ENCODE results near the gene PTPRG.

PTPRG gene

DNA sequence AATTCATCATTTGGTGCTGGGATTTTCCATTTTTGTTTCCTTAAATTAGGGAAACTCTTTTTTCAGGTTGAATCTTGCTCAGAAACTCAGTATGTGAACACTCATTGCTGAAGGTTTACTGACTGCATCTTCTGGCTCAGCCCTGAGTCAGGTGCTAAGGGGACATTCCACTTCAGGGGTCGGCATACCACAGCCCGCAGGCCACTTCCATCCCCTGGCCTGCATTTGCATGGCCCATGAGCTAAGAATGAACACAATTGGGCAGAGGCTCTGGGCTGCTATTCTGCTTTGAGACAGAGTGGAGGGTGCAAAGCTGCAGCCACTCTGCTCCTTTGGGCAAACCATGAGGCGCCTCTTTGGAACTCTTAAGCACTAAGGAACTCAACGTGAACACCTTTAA is 647.0 kb downstream of the PTPRG start:
- no peak for DNase-seq

DNA sequence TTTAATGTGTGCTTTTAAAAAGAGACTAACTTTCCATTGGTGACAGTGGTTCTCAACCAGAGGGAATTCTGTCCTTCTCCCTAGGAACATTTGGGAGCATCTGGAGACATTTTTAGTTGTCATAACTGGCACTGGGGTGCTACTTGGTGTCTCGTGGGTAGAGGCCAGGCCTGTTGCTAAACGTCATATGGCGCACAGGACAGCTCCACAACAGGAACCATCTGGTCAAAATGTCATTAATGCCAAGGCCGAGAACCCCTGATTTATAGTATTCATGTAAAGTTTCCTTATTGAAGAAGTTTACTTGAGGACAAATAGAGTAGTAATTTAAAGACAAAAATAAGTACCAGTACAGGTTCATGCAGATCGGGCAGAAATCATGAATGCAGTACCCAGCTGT is 647.7 kb downstream of the PTPRG start:
- no peak for DNase-seq

DNA sequence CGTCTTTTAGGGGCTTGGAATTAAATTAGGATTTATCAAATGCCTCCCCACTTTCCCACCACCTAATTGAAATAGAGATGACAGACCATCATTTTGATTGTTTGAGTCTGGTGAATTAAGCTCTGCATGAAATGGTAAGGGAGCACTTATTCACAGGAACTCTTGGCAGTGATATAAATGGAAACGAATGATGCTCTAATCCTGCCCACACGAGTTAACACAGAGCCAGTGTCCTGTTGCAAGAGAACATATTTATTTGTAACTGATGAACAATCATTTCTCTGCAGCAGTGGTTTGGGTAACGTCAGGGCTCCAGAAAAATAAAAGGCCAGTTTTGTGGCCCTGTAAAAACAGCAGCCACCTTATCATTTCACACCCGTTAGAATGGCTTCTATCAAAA is 648.6 kb downstream of the PTPRG start:
- no peak for DNase-seq

DNA sequence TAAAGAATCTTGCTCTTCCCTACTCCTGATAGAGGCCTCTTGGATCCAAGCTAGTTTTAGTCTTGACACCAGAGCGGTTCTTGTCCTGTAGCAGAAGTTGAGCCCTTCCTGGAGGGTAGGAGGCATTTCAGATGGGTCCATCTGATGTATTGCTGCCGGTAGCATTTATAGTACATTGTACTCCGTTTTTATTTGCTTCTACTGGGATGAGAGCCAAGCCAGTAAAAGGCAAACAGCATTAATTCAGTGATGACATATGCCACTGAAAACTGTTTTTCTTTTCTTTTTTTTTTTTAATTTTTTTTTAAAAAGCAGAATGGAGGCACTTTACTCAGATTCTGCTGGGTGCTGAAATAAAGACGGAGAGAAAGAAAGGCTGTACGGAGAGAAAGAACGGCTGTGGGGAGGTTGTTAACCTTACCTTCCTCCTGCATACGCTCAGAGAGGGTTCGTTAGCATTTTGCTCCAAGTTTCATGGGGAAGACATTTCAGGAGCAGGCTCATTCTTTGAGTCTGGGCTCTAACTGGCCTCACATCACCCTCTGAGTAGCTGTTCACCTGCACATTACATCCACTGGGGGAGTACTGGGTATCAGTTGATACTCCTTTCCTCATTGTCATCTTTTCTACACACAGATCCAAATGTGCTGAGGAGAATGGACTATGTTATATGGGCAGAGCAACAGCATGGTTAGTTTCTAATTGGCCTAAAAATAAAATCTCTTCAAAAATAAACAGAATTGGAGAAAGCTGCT is 650.5 kb downstream of the PTPRG start:
- no peak for DNase-seq

DNA sequence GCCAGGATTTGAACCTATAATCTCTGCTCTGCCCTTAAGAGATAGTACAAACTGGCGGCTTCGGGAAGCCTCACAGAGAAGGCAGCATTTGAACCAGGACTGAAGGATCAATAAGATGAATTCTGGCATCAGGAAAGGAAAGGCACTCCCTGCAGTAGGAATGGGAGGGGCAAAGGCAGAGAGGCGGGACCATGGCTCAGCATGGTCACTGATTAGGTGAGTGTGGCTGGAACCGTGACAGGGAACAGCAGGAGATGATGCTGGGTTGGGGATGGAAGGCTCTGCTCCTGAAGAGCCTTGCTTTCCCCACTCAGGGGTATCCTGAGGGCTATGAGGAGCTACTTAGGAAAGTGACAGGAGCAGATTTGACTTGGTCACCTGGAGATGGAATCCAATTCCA is 653.5 kb downstream of the PTPRG start:
- no peak for DNase-seq

DNA sequence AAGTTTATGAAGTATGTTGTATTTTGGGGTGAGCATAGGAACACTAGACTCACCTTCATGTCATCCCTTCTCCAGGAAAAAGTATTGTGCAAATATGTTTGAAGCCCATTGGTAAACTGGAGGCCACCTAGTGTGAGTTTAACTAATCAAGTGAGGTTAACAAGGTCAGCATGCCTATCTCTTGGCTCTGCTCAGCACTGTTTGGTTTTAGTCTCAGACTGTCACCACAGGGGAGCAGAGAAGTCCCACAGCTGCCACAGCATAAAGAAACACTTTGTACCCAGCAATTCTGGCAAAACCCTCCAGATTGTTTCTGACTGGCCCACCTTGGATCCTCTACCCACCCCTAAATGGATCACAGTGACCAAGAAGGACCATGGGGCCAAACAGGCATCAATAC is 659.2 kb downstream of the PTPRG start:
- no peak for DNase-seq

DNA sequence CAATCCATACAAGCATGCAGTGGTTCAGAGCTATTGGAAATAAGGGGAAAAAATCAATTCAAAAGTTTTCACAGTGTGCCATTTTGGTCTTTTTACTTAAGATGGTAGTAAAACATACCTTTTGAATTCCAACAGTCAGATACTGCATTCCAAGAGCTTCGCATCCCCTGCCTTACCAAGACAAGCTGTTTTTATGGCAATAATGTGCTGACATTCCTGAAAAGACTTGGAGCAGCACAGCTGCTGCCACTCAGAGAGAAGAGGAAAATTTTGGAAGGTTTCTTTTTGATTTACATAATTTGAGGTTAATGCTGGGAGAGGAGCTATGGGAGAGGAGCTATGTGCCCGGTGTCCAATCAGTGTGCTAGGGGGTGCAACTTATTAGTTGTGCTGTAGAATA is 663.7 kb downstream of the PTPRG start:
- DNase-seq, result no peak

DNA sequence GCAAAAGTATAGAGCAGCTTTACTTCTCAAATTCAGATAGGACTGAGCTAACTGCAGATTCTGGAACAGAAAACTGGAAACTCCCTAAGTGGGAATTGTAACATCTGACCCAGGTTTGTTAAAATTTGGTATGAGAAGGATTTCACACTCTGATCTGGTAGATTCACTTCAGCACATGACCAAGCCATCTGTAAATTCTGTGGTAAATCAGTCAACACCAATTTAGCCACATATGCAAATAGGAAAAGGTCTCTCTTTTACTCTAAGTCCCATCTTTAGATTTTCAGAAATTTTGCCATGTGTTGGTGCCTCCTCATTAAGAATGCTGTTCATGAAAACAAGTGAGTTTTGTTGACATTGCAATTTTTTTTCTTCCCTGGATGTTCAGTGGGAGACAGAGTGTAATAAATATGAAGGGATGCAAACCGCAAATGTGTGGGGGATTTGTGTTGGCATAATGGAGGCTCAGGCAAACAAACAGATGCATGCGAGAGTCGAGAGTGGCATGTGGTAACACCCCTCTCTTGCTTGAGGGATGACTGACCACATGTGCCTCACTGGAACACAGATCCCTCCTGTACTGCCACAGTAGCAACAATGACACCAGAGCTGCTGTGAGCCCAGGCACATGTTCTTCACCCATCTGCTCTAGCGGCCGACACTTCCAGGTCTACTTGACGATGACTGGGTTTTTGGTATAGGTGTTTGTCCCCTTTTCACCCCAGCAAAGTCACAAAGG is 665.4 kb downstream of the PTPRG start:
- no peak for DNase-seq

DNA sequence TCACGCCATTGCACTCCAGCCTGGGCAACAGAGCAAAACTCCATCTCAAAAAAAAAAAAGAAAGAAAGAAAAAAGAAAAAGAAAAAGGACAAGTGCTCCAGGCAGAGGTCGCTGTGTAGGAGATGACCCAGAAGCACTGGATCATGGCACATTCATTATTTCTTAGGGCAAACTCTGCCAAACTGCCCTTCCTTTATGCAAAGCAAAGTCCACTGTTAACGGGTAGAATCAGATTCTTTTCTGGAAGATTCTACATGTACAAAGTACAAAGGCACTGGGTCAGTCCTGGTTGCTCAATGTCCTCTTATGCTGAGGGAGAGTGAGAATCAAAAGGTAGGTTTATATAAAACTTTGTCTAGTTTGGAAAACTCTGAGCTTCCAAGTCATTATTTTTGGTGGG is 667.1 kb downstream of the PTPRG start:
- no peak for DNase-seq

DNA sequence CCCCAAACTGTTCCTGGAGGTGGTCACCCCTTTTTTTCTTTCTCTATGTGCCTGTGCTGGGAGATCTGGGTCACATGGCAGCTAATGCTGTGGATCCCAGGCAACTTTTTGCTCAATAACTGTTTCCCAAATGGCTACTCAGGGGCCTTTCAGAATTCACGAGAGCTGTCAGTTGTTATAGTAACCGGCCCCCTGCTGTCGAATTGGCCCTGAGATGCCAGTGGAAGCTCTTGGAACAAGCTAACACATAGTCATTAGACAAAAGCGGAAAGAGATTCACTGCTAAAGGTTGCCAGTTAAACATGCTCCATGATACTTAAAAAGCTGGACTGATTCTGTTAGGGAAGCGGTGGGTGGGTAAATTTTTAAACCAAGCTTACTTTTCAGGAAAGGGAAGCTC is 667.8 kb downstream of the PTPRG start:
- DNase-seq, result no peak

DNA sequence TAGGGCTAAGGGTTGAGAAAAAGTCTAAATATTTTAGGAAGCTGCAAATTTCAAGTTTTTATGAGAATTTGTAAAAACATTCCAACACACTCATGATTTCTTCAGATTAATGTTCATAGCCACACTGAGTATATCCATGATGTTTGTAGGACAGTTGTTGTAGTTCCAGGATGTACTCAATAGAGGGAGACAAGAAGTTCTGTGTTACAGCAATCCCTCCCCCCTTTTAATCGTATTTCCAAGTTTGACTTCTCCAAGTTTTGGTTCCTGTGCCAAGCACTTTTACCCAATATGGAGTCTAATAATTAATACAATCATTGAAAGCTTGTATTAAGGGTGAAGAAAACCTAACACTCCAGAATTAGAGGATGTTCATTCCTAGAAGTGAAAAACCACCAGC is 668.5 kb downstream of the PTPRG start:
- no peak for DNase-seq

DNA sequence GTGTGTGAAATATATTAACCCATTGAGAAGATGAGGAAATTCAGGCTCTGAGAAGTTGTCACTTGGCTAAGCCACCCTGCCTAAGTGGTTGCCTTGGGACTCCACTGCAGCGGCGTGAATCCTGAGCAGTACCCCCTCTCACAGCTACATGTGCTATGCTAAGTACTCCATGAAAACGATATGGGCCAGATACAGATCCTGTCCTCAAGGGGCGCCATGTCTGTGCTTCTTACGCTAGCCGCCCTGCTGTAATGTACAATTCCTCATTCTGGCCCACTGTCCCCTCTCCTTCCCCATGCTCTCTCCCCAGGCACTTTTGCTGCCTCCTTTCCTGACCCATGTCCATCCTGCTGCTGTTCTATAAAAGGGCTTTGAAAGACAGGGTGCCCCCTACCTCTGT is 671.7 kb downstream of the PTPRG start:
- no peak for DNase-seq

DNA sequence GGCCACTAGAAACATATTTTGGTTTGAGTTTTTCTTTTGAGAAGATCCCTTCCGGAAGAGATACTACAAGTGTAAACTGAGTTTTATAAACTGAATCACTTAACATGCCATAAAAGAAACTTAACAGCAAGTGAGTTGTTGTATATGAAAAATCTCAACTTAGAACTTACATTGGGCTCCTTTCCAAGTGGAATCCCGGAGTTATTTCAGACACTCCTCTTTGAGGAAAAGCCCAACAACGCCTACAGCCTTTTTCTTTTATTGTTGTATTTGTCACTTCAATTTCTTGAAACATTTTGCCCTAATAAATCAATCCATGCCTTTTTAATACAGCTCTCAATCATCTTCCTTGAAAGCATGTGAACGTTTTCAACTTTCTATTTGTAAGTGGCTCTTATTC is 674.6 kb downstream of the PTPRG start:
- no peak for DNase-seq

DNA sequence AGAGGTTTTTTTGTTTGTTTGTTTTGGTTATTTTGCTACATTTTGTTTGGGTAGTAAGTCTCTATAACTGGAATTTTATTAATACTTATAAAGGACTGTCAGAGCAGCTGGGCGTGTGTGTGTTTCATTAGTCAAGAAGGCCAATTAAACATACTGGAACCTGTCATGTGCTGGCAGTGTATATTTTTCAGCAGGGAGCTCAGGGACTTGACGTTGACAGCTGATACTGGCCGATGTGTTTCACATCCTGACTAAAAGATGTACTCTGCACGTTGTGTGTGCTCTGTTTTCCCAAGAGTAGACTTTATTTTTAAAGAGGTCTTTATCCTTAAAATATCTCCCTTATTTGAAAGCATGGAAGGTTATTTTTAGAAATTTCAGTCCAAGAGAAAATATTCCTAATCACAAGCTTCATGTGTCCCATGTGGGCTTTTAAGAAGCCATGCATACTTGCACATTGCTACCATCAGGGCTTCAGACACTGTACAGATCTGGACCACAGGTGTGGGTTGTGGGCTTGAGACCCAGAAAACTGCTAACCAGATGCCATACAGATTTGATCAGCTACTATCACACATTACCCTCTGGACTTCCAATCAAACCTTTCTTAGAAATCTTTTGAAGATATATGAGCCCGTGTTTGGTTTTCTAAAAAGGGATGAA is 676.0 kb downstream of the PTPRG start:
- DNase-seq, result no peak

DNA sequence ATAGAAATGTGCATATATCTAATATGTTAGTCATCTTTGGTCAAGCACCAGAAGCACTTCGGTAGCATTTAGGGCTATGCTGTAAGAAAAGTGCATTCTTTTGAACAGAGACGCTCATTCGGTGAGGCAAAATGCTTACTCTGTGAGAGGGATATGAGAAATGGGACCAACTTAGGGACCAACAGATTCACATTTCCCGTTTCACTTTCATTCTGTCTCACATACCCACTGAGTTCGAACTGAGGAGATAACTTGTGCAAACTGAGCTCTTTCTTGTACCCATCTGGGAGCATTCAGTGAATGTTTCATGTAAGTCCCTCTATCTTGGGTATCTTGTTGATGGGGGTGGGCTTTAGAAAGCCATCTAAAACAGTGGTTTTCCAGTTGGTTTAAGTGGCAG is 676.6 kb downstream of the PTPRG start:
- no peak for DNase-seq

DNA sequence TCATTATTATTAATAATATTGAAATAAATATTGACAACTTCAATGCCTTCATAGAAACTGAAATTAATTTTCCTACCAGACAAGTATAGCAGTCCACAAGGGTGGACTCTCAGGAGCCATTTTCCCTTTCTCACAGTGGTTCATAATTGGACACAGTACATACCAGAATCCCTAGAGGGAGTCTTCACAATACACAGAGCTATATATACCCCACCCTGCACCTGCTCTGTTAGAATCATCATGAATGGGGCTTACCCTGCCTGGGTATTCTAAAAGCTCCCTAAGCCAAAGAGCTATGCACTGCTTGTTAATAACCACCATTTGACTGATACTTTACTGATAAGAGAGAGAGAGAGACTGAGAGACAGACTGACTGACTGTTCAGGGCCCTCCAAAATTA is 677.1 kb downstream of the PTPRG start:
- no peak for DNase-seq

DNA sequence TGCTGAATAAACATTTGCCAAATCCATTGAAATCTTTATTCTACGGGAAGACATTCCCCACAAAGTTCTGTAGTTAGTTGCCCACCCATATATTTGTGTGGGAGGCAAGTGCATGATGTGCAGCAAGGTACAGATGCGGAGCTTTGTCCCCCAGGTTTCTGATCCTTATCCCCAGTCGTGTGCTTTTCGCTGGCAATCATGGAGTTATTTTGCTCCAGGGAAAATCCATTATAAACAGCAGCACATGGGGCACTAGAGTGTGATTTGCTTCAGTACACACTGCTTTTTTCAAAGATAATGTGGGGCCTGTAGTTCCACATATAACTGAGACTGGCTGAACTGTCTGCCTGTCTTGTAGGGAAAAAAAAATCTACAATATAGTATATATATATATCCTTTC is 679.9 kb downstream of the PTPRG start:
- no peak for DNase-seq

DNA sequence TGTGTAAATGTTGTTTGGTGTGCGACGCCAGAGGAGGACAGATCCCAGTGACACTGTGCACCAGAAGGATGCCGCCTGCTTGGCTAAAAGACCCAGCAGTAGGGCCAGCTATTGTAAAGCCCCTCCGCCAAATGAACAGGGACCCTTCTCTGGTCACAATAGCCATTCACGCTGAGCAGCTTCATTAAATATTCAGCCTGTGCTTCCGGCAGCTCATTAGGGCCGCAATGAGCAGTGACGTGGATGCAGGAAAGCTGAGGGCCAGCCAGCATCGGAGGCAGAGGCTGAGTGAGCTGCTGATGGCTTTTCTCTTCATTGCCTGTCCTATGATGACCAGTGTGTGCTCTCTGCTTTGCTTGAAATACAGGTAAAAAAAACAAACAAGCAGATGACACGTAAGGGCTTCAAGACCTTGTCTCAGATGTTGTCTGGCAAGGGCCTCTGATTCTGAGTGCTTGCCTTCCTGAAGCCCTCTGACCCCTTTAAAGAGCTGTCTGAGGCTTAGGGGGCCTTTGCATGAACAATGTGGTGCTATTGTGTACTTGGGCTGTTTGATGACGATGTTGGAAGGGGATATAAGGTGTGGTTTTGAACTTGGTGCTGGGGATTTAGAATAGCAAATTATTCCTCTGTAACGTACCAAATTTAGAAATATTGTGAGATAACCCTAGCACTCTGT is 681.6 kb downstream of the PTPRG start:
- DNase-seq, result no peak

DNA sequence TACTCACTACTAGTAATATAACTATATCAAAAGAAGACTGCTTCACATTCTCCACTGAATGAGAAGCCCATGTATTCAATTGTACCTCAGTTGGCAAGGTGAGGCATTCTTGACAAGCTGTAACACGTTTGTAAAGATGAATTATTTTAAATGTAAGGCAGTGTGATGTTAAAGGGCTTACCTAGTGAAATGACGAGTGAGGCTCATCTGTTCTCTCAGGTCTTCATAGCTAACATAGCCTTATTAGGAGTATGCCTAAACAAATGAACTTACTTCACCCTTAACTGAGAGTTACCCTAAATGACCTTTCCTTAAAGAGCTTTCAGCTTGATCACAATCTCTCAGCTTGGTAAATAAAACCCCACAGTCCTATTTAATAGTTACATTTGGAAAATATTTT is 684.7 kb downstream of the PTPRG start:
- no peak for DNase-seq

DNA sequence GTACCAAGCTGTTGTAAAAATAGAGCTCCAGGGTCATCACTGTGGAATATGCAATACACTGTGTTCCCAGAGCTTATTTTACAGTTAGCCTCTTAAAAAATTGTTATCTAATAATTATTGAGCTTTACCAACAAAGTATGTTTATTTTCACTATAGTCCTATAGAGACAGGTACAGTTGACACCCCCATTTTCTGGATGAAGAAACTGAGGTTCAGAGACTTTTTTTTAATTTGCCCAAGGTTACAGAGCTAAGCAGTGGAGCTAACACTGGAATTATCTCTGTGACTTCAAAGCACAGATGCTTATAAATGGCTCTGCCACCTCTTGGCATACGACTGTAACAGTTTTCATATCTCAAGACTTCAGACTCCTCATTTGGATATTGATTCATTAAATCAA is 685.6 kb downstream of the PTPRG start:
- DNase-seq, result no peak

DNA sequence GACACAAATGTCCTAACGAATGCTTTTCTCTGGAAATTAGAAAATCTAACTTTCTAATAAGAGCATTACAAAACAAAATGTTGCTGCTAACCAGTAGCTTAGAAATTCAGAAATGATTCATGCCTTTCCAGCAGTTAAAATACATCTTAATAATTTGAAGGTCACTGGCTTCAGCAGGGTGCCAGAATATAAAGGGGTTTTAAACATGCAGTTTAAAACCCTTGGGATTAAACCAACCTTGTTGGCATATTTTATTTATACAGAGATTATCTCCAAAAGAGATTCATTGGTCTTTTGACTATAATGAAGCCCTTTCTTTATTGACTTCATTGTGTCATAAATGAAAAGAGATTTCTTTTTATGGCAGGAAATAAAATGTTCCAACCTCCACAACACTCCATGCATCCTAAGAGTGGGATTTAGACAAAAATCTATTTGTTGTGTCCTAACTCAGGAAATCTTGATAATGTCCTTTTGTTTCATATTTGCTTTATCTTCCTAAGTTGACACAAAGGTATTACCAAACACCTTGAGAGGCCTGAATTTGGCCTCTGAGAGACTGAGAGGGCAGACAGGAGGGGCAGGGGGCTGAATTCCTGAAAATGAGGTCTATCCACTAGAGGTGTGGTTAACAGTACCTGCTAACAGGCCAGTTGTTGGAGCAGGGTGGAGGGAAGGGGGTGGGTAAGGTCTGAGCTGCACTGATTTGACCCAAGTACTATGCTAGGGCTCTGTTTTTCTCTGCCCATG is 687.5 kb downstream of the PTPRG start:
- DNase-seq, result no peak

DNA sequence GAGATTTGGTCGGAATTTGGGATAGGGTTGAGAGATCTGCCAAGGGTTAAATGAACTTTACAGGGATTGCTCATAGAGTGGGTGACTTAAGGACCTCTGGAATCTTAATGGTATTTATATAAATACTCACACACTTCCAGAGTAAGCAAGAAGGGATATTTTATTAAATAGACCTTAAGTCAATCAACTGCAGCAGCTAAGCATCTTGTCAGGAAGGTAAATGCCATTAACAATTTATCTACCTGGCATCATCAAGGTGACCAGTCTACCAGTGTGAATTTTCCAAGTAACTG is 688.1 kb downstream of the PTPRG start:
- no peak for DNase-seq

DNA sequence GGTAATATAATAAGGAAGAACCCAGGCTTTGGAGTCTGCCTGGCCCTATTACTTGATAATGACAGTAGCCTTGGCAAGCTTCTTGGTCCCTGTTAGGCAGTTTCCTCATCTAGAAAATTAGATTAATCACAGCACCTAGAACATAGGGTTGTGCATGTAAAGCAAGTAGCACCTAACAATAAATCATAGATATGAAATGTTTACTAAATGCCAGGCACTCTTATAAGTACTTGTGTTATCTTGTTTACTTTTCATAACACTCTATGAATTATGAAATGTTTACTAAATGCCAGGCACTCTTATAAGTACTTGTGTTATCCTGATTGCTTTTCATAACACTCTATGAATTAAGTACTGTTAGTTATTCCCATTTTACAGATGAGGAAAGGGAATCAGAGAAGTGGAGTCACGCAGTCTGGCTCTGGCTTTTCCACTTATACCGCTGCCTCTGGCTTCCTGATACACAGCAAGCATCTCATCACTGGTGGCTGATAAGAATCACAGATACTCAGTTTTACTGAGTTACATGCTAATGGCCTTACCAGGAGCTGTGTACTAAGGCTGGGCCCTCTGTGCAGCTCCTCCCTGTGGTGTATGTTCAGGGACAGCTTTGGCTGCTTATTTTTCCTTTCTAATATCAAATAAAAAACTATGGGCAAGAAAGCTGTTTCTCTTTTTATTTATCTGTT is 688.6 kb downstream of the PTPRG start:
- DNase-seq, result no peak

Measured in NCI-H524 treated with DMSO at 0.1 percent for 48 hours (cell line).